ELF-1 (cell line): ENCODE data around the gene SIX5.

Source experiments
- DNase-seq: peaks from one replicate; pipeline ENCODE4 v3.0.0-alpha.2; 2016; ENCODE audit warnings: low read depth, low spot score

The SIX5 gene

DNA sequence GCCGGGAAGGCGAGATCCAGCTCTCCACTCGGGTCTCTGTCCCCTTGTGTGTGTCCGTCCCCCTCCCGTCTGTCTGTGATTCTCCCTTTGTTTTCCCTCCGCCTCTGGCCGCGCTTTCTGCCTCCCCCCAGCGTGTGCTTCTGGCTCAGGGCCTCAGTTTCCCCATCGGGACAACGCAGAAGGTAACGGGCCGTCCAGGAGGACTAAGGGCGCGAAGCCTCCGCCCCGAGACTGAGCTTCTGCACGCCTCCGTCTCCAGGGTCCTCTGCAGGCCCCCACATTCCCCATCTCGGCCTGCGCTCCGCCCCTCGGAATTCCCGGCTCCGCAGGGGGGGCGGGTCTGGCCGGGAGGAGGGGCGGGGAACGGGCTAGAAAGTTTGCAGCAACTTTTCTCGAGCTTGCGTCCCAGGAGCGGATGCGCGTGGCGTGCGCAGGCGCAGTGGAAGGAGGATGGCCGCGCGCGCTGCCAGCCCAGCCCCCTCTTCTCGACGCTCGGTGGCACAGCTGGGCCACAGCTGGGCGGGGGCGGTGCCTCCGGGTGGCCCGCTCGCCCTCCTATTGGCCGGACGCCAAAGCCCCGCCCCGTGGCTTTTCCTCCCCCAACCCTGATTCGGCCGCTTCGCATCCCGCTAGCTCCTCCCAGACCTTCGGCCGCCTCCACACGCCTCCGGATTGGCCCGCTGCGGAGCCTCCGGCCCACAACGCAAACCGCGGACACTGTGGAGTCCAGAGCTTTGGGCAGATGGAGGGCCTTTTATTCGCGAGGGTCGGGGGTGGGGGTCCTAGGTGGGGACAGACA is at the start of gene SIX5:
TSS of gene SIX5 (minus strand) at position 269 of the 799 bp plus-strand sequence. CDS start 408 bp downstream, outside the sequence.
- DNase-seq = peak; percentile 100

DNA sequence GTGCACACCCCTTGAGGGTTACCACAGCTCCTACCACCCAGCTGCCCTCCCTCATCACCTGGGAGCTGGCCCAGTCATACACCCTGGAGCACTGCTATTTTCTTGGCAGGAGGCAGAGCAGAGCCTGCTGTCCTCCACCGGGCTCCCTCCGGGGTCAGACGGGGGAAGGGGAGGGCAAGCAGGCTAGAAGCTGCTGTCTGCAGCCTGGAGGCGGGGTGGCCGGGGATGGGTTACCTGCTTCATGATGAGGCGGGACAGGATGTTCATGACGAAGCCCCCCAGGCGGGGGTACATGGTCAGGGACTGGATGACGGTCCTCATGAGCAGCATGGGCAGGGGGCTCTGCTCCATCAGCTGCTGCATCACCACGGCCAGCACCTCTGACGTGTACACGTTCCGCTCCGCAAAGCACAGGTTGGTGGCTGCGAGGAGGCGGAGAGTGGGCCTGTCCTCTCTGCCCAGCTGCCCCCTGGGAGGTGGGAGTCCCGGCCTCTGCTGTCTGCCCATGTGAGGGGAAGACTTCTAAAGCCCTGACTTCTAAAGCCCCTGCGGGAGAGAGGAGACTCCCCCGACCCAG is 48.8 kb upstream of the SIX5 start:
- DNase-seq = peak; percentile 70

DNA sequence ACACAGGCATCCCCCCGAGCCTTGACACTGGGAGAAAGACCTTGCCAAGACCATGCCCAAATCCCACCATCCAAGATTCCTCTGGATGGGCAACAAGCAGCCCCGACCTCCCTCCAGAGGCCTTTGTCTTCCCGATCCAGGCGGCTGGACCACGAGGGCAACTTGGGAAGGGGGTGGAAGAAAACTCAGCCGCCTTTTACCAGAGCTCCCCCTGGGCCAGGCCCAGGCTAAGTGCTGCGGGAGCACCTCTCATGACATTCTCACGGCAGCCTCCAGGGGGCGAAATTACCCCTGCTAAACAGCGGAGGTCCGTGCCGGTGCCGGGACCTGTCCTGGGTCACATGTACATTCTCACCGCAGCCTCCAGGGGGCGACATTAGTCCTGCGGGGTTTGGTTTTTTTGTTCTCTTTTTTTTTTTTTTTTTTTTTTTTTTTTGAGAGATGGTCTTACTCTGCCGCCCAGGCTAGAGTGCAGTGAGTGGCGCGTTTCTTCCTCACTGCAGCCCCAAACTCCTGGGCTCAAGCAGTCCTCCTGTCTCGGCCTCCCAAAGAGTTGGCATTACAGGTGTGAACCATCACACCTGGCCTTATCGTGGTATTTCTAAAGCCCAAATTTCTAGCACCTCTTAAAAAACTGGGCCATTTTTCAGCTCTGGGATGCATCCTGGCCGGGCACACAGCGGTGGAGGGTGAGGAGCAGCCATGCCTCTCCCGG is 48.1 kb upstream of the SIX5 start:
- peak; percentile 99 for DNase-seq

DNA sequence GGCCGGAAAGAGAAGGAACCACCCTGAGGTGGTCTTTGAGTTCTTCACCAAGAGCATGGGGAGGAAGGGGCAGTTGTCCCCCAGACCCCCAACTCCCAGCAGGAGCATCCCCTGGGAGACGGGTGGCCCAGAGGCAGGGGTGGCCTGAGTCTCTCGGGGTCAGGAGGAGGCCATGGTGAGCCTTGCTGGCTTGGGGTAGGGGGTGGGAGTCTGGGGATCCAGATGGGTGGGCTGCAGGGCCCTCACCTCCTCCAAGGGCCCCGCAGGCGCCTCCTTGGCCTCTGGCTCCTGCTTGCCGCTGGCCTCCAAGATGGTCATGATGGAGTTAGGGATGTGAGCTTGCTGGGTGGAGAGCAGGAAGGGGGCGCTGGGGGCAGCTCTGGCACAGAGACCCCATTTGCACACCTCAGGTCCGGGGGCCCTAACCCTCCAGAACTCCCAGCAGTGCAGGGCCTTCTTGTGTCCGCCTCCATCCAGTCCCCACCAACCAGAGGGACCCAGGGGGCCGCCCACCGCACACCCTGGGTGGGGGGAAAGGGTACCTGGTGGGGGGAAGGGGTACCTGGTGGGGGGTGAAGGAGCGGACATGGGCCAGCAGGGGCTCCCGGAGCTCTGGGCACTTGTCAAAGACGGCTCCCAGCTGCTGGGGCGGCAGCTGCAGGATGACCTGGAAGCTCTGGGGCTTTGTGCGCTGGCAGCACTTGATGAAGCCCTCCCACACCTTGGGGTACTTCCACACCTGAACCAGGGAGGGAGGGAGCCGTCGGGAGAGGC is 47.4 kb upstream of the SIX5 start:
- DNase-seq = no peak

DNA sequence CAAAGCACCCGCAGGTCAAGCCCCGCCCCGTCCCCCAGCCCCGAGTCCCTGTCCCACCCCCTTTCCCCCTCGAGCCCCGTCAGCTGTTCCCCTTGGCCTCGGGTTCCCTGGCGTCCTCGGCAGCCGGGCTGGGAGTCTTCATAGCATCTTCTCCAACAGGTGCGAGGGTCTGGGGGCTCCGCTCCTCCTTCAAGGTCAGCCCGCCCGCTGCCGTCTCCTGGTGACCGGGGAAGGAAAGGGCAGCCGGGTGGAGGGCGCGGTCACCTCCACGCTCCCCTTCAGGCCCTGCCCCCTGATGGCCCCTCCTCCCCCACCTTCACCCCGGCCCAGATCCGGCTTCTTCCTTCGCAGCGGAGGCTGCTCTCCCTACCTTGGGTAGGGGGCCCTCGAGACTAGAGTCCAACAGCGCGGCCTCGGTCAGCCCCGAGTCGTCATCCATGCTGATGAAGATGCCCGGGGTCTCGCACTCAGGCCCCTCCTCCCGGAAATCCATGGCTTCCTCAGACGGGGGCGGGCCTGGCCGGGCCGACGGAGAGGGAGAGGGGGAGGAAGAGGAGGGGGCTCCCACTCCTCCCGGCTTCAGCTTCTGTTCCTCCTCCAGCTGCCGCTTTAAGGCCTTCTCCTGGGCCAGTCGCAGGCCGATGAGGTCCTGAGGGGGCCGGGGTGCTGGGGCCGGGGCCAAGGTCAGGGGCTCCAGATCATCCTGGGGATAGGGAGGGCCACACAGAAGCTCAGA is 46.6 kb upstream of the SIX5 start:
- peak; percentile 76 for DNase-seq

DNA sequence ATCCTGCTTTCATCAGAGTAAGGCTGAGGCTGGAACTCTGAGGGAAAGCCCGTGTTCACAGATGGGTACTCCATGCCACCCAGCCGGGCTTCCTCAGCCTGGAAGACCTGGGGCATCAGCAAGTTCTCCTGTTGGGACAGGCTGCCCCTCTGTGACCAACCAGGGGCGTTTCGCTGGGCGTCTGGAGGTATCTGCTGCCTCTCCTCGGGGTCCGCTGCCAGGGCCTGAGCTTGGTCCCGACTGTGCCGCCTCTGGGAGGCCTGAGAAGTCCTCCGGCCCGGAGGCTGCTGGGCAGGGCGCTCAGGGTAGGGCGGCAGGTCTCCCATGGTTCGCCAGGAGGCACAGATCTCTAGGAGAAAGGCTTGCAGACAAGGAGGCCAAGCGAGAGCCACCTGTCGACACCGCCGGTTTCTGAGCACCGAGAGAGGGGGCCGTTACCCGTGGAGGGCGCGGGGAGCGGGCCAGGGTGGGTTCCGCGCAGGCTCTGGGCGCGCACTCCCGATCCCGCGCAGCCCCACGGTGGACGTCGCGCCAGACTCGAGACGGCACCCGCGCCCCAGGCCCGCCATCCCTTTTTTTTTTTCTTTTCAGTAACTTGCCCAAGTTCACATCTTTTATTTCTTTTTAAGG is 45.9 kb upstream of the SIX5 start, which contains the start of gene RSPH6A:
TSS of gene RSPH6A (minus strand) at position 458 of the 630 bp plus-strand sequence. CDS start at position 326, 132 bp downstream.
- DNase-seq = no peak

GRCh38 chr19:45814166-45814780 is 45.2 kb upstream of the SIX5 start:
- no peak for DNase-seq

DNA sequence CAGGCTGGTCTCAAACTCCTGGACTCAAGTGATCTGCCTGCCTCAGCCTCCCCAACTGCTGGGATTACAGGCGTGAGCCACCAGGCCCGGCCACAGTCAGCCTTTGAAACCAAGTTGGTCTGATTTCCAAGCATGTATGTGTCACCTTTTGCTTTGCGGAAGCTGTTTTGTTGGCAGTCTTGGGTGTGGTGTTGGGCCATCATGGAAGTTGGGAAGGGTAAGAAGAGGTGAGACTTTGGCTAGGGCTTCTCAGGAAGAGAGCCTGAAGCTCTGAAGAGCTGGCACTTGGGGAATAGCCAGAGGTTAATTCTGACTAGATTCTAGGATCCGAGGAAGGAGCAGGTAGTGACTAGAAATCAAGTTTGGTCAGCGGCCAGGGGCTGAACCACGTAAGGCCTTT is 43.2 kb upstream of the SIX5 start:
- no peak for DNase-seq

DNA sequence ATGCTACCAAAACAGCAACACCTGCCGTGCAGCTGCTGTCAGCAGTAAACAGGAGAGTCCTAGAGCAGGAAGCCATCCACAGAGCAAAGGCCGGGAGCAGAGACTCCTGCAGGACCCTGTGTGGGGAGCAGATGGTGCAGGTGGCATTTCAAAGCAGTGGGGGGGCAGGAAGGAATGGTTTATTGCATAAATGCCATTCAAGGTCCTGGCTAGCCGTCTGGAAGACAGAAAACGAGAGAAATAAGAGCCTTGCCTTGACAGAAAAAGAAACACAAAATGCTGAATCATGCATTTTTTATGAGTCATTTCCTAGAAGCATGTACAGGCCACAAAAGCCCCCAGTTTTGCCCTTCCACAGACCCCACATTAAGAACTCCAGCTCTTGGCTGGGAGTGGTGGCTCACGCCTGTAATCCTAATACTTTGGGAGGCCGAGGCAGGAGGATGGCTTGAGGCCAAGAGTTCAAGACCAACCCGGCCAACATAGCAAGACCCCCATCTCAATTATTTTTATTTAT is 40.6 kb upstream of the SIX5 start:
- no peak for DNase-seq

- no peak for DNase-seq
These were observed 36.7 kb upstream of the SIX5 start for GRCh38 chr19:45805719-45806118.

GRCh38 chr19:45804959-45805230 is 35.8 kb upstream of the SIX5 start:
- DNase-seq = no peak

- DNase-seq = no peak
These were observed 35.3 kb upstream of the SIX5 start for GRCh38 chr19:45804140-45804958.

- DNase-seq = no peak
These were observed 32.6 kb upstream of the SIX5 start for GRCh38 chr19:45801603-45802175.

GRCh38 chr19:45800070-45800553 is 31.1 kb upstream of the SIX5 start:
- DNase-seq = no peak

- peak; percentile 21 for DNase-seq
These were observed 30.5 kb upstream of the SIX5 start for GRCh38 chr19:45799541-45799940.

DNA sequence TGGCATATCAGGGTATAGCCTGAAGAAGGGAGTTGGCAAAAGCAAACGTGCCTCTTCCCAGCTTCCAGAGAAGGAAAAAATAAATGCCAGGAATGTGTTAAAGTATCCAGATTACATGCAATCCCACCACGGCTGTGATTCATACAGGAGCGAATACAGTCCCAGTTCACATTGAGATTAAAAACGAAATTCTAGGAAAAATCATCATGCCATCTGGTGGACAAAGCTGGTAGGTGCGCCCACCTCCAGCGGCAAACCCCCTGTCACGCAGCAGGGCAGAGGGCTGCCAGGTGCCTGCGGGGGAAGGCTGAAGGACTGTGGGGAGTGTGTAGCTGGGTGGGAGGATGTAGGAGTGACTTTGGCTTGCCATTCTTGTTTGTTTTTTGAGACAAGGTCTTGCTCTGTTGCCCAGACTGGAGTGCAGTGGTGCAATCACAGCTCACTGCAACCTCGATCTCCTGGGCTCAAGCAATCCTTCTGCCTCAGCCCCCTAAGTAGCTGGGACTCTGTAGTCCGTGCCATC is 30.0 kb upstream of the SIX5 start:
- peak; percentile 72 for DNase-seq

GRCh38 chr19:45794627-45795026 is 25.6 kb upstream of the SIX5 start:
- no peak for DNase-seq

DNA sequence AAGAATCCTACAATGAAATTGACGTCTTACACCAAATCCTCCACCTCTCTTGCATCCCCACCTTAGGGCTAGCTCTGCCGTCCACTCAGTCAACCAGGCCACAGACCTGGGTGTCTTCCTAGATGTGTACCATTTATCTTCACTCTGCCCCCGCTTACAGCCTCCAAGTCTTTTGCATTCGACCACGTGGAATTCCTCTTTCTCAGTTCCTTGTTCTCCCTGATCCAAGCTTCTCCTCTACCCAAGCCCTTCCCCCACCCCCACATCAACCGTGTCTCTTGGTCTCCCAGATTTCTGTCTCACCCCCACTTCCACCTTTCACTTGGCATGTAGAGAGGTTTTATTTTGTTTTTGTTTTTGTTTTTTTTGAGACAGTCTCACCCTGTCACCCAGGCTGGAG is 24.8 kb upstream of the SIX5 start:
- no peak for DNase-seq

- DNase-seq = no peak
These were observed 24.1 kb upstream of the SIX5 start for GRCh38 chr19:45793178-45793564.
